SK-N-MC (cell line): ENCODE results near the gene CDKAL1.

Experiments used
- DNase-seq: peaks from one replicate; pipeline ENCODE4 v3.0.0-alpha.2; 2011; ENCODE audit warnings: low read depth, low spot score
- H3K27ac ChIP-seq: fragments of 200-600 bp; sonication (generic); 2 replicates; pipeline ENCODE4 v1.5.1; 2016; ENCODE audit warnings: mixed run types
- H3K36me3 ChIP-seq: fragments of 200-600 bp; sonication (generic); 2 replicates; pipeline ENCODE4 v1.6.1; 2017; ENCODE audit warnings: antibody characterized with exemption, low read length, mixed read lengths; ENCODE audit not compliant: insufficient read depth
- H3K4me3 ChIP-seq: fragments of 200-600 bp; sonication (generic); 2 replicates; pipeline ENCODE4 v1.5.1; 2016
- H3K9ac ChIP-seq: fragments of 200-600 bp; sonication (generic); 2 replicates; pipeline ENCODE4 v1.8.0; 2017; ENCODE audit warnings: mixed run types, mixed read lengths; ENCODE audit not compliant: insufficient read length
- H3K9me3 ChIP-seq: fragments of 200-600 bp; sonication (generic); 2 replicates; pipeline ENCODE4 v1.6.1; 2017; ENCODE audit warnings: low read depth, mild to moderate bottlenecking, antibody characterized with exemption, low read length, moderate library complexity, mixed read lengths
- EZH2 ChIP-seq: fragments of 200-600 bp; sonication (generic); IDR thresholded peaks from one replicate; pipeline ENCODE4 v1.6.1; 2017; ENCODE audit warnings: antibody characterized with exemption
- FOXP2 ChIP-seq: optimal IDR thresholded peaks from 2 replicates; pipeline ENCODE3; 2011; ENCODE audit warnings: mild to moderate bottlenecking, moderate library complexity; ENCODE audit not compliant: insufficient read depth; ENCODE audit errors: extremely low read length, control extremely low read depth
- POLR2AphosphoS5 ChIP-seq: IDR thresholded peaks from 2 replicates; pipeline ENCODE4 v1.6.1; 2012; ENCODE audit warnings: mild to moderate bottlenecking, low read depth, low read length, borderline replicate concordance

The CDKAL1 gene

GRCh38 chr6:21228876-21229460, 694.7 kb downstream of the CDKAL1 start:
- Histone ChIP-seq H3K9ac (no peak overlapping the region), H3K36me3 (peaks cover 9% of the 10 kb centered on the region), H3K27ac (no peak overlapping the region), H3K4me3 (no peak overlapping the region), H3K9me3 (no peaks in the 10 kb centered on the region)
- no peak for TF ChIP-seq EZH2
- TF ChIP-seq POLR2AphosphoS5 = no peak
- no peak for TF ChIP-seq FOXP2
- DNase-seq = no peak

- peaks cover 9% of the 10 kb centered on the region for H3K36me3 ChIP-seq
- TF ChIP-seq POLR2AphosphoS5 (no peak), EZH2 (no peak), FOXP2 (no peak)
- DNase-seq = no peak
Observed at GRCh38 chr6:21230536-21230935, 696.3 kb downstream of the CDKAL1 start.

GRCh38 chr6:21235162-21235561, 700.9 kb downstream of the CDKAL1 start:
- H3K27ac ChIP-seq = no peak overlapping the region
- peaks cover 9% of the 10 kb centered on the region for H3K36me3 ChIP-seq
- no peak overlapping the region for H3K9ac ChIP-seq
- no peak for DNase-seq
- no peak overlapping the region for H3K4me3 ChIP-seq
- TF ChIP-seq FOXP2 (no peak), EZH2 (no peak), POLR2AphosphoS5 (no peak)
- H3K9me3 ChIP-seq = peaks cover 4% of the 10 kb centered on the region; the same call in 1 of the 2 replicates

More at GRCh38 chr6:21230536-21230935, 696.3 kb downstream of the CDKAL1 start:
- Histone ChIP-seq H3K9me3 (no peaks in the 10 kb centered on the region), H3K4me3 (no peak overlapping the region), H3K9ac (no peak overlapping the region), H3K27ac (no peak overlapping the region)

- Histone ChIP-seq H3K9me3 (peaks cover 4% of the 10 kb centered on the region; the same call in 1 of the 2 replicates), H3K9ac (no peak overlapping the region), H3K4me3 (no peak overlapping the region), H3K27ac (no peak overlapping the region), H3K36me3 (peaks cover 2% of the 10 kb centered on the region)
- DNase-seq = no peak
- TF ChIP-seq POLR2AphosphoS5 (no peak), EZH2 (no peak), FOXP2 (no peak)
Observed at GRCh38 chr6:21238208-21238607, 704.0 kb downstream of the CDKAL1 start.

- TF ChIP-seq FOXP2 (no peak), POLR2AphosphoS5 (no peak), EZH2 (no peak)
- Histone ChIP-seq H3K27ac (no peak overlapping the region), H3K9ac (no peak overlapping the region), H3K36me3 (no peaks in the 10 kb centered on the region; the same call in 1 of the 2 replicates), H3K9me3 (peaks cover 4% of the 10 kb centered on the region; the same call in 1 of the 2 replicates), H3K4me3 (no peak overlapping the region)
- DNase-seq = no peak
Observed at GRCh38 chr6:21240709-21241108, 706.5 kb downstream of the CDKAL1 start.

- Histone ChIP-seq H3K27ac (no peak overlapping the region), H3K9ac (no peak overlapping the region), H3K36me3 (no peaks in the 10 kb centered on the region; the same call in 1 of the 2 replicates), H3K9me3 (peaks cover 4% of the 10 kb centered on the region; the same call in 1 of the 2 replicates), H3K4me3 (no peak overlapping the region)
- no peak for DNase-seq
- TF ChIP-seq FOXP2 (no peak), EZH2 (no peak), POLR2AphosphoS5 (no peak)
Observed at GRCh38 chr6:21241231-21242130, 707.2 kb downstream of the CDKAL1 start.

- Histone ChIP-seq H3K4me3 (no peak overlapping the region), H3K36me3 (no peaks in the 10 kb centered on the region), H3K9ac (no peak overlapping the region), H3K27ac (no peak overlapping the region), H3K9me3 (no peaks in the 10 kb centered on the region)
- no peak for DNase-seq
- no peak for TF ChIP-seq EZH2
Observed at GRCh38 chr6:21244897-21245470, 710.7 kb downstream of the CDKAL1 start.

GRCh38 chr6:21245488-21245887, 711.2 kb downstream of the CDKAL1 start:
- no peak overlapping the region for H3K27ac ChIP-seq
- no peak overlapping the region for H3K9ac ChIP-seq
- no peak for DNase-seq
- TF ChIP-seq POLR2AphosphoS5 = no peak
- no peak for TF ChIP-seq FOXP2
- no peak for TF ChIP-seq EZH2
- H3K9me3 ChIP-seq = no peaks in the 10 kb centered on the region
- H3K36me3 ChIP-seq = no peaks in the 10 kb centered on the region
- no peak overlapping the region for H3K4me3 ChIP-seq
